Sciatic nerve (tissue), 2 donors: ENCODE measurements around the gene ETV6. TPM values are rescaled to one million over a fixed set of nuclear protein-coding genes. Genes with fewer than 3 reads are reported as not detected.
"Not testable (repeated sequence)": the region's sequence is repeated elsewhere in the genome, so short reads cannot be mapped to it uniquely, and the experiment has no call there.

Experiments
- ATAC-seq: fragments of 200-7000 bp; cut with Tn5 transposase; one replicate; pipeline ENCODE4 v1.9.1; 2020; ENCODE audit warnings: mild to moderate bottlenecking, moderate library complexity
- DNase-seq: peaks from one replicate; pipeline ENCODE4 v3.0.0-alpha.2; 2020; ENCODE audit warnings: low spot score
- intact Hi-C: fragments of 100-400 bp; cut with DNase I; formaldehyde crosslinking; loops from one replicate; pipeline ENCODE4 v1.14.2; 2022
- total RNA-seq: library from RNA; stranded (reverse); fragmentation: NEBNext Ultra II Directional; extraction: Animal tissue kit (Norgen Biotek cat#: 25700); gene quantifications from one replicate; pipeline ENCODE4 v1.2.1, GENCODE V29; 2021
- donor health status: DM: no; HTN: no; CAD: no.
- donor health status: DM: no; HTN: no; CAD: no.

The ETV6 gene
- total RNA-seq, 1 donor from 2014 or later, result 38.8 TPM

GRCh38 chr12:11662369-11662768 lies 12.9 kb downstream of the ETV6 start:
- intact Hi-C loops, result no loop called here
- DNase-seq, result no peak

GRCh38 chr12:11663130-11663529 lies 13.7 kb downstream of the ETV6 start:
- DNase-seq, result no peak
- no peak for ATAC-seq
- intact Hi-C loops, result no loop called here

More at GRCh38 chr12:11662369-11662768, 12.9 kb downstream of the ETV6 start:
- ATAC-seq, result no peak

GRCh38 chr12:11664101-11664500 lies 14.6 kb downstream of the ETV6 start:
- intact Hi-C loops, result no loop called here
- no peak for ATAC-seq

GRCh38 chr12:11666131-11667050 lies 16.9 kb downstream of the ETV6 start:
- intact Hi-C loops, result no loop called here
- DNase-seq (no peak), ATAC-seq (no peak)

More at GRCh38 chr12:11664101-11664500, 14.6 kb downstream of the ETV6 start:
- DNase-seq, result no peak

GRCh38 chr12:11667171-11667570 lies 17.7 kb downstream of the ETV6 start:
- DNase-seq, result no peak
- no peak for ATAC-seq
- intact Hi-C loops, result no loop called here

DNA sequence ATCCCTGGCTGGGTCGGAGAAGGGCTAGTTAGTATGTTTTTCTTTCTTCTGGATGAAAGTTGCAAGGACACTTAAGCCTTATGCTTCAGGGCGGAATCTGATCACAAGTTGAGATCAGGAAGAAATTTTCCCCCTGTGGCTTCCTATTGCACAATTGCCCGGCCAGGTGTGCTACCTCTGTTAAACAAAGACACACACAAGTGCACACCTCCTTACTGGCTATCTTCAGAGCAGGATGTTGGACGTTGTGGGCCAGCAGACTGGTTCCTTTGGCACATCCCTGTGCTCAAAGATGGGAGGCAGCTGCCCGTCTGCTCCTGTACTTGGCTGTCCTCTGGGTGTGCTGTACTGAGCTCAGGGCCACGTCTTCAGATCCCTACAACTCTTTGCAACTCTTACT lies 19.1 kb downstream of the ETV6 start:
- ATAC-seq (peak; percentile 34), DNase-seq (no peak)
- intact Hi-C loops, result no loop called here

DNA sequence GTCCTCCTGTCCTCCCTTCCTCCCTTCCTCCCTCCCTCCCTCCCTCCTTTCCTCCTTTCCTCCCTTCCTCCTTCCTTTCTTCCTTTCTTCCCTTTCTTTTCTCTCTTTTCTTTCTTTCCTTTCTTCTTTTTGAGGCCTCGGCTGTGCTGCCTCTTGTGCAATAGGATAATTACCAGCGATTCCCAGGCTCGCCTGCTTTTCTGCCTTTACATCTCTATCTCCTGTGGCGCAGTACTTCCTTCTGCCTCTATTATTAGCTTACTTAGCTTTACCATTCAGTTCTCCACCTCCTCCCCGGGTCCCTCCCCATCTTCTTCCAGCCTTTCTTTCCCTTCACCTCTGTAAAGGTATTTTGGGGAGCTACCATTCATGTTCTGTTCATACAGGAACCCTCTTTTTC lies 19.9 kb downstream of the ETV6 start:
- intact Hi-C loops, result no loop called here
- DNase-seq (no peak), ATAC-seq (no peak)

DNA sequence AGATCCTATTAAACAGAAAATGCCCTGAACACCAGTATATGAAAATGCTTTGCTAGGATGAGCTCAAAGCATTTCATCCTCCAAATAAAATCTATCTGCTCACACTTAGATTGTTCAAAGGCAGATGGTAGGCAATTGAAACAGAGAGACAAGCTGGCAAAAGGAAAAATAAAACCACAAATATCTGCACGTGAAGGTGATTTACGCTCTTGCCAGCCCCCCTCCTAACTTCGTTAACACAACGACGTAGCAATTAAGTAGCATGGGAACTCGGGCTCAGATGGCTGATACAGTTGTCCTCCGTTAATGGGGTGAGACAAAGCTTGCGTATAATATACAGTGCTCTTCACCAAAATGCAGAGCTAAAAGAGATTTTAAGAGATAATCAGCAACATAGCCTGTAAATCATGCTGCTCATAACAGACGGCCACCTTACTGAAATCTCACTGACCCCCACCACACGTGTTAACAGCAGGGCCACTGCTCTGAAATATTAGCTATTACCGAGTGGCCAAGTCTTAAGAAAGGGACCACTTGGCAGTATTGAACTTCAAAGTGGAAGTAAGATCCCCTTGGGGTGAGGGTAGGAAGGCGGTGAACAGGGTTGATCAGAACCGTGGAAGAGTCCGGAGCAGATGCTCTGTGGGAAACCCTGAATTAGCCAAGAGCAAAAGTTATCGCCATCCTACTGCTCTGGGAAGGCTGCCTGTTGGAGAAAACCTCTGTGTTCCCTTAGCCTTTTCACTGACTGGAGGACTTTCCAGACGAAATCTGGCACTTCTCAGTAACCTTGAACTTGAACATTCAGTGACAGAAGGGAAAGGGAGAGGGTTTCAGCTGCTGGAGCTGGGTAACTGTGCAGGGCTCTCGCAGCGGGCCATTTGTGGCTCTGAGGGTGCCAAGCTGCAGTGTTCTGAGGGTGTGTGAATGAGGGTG lies 23.1 kb downstream of the ETV6 start:
- intact Hi-C loops, result no loop called here
- no peak for DNase-seq
- ATAC-seq, result peak; percentile 40

GRCh38 chr12:11673666-11674461 lies 24.4 kb downstream of the ETV6 start:
- no peak for DNase-seq
- intact Hi-C loops, result no loop called here
- peak; percentile 24 for ATAC-seq

GRCh38 chr12:11674894-11675390 lies 25.5 kb downstream of the ETV6 start:
- DNase-seq (no peak), ATAC-seq (peak; percentile 15)
- intact Hi-C loops, result no loop called here

GRCh38 chr12:11676052-11676451 lies 26.6 kb downstream of the ETV6 start:
- ATAC-seq (no peak), DNase-seq (no peak)
- intact Hi-C loops, result no loop called here

DNA sequence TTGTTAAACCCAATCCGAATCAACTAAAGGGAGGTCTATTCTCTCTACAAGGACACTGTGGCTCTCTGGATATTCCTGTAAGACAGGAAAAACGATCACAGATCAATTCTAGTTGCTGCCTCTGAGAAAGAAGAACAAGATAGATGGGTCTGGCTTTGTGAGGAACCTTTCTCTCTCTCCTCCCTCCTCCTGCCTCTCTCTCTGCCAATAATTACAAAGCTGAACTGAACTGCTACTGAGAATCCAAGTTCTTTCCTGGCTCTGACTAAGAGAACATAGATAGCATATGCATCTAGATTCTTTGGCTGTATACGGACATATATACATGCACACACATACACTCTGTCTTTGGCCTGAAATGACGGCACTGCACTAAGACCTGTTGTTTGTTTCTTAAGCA lies 27.6 kb downstream of the ETV6 start:
- no peak for DNase-seq
- ATAC-seq, result no peak
- intact Hi-C loops, result no loop called here

DNA sequence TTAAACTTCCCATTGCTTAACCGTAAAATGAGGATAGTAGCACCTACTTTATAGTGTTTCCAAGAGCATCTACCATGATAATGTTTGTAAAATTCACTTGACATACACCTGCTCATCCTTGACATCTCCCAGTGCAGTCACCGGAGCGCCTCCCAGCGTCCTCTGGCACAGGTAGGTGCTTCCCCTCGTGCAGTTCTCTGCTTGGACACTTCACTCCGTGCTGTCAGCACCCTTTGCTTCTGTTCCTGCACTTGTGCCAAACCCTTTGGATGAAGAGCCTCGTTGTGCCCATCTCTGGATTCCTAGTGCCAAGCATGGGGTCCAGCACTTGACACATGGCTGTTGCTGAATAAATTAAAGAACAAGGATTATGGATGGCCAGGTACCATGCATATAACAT lies 28.3 kb downstream of the ETV6 start:
- DNase-seq (no peak), ATAC-seq (no peak)
- intact Hi-C loops, result no loop called here

DNA sequence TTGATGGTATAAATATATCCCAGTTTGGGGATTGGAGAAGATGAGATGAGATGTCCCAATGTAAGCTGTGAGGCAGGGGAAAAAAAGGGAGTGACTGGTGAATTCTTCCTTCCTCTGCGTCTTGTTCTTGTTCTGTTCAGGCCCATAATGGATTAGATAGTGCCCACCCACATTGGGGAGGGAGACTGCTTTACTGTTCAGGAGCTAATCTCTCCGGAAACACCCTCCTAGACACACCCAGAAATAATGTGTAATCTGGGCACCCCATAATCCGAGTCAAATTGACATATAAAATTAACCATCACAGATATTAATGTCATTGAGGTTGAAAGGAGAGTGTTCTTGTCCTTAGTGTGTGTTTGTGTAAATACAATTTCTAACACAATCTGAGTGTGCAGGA lies 29.3 kb downstream of the ETV6 start:
- intact Hi-C loops, result no loop called here
- ATAC-seq, result no peak
- no peak for DNase-seq

DNA sequence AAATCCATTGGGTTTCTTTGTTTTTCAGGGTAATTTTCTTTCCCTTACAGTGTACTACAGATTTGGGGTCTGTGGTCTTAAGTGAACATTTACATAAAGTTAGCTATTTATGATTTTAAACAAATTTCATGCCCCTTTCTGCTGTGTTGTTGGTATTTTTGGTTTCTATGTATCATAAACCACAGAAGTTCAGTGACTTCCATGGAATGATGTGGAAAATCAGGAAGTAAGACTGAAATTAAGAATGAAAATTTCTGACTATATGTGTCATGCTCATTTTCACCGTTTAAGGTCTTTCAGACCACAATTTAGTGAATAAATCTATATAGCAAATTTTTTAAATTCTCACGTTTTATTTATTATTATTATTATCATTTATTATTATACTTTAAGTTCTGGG lies 31.7 kb downstream of the ETV6 start:
- ATAC-seq (no peak), DNase-seq (no peak)
- intact Hi-C loops, result no loop called here

DNA sequence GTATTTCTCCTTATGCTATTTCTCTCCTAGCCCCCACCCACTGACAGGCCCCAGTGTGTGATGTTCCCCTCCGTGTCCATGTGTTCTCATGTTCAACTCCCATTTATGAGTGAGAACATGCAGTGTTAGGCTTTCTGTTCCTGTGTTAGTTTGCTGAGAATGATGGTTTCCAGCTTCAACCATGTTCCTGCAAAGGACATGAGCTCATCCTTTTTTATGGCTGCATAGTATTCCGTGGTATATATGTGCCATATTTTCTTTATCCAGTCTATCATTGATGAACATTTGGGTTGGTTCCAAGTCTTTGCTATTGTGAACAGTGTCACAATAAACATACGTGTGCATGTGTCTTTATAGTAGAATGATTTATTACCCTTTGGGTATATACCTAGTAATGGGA lies 32.2 kb downstream of the ETV6 start:
- ATAC-seq, intact Hi-C loops: not testable (repeated sequence)

DNA sequence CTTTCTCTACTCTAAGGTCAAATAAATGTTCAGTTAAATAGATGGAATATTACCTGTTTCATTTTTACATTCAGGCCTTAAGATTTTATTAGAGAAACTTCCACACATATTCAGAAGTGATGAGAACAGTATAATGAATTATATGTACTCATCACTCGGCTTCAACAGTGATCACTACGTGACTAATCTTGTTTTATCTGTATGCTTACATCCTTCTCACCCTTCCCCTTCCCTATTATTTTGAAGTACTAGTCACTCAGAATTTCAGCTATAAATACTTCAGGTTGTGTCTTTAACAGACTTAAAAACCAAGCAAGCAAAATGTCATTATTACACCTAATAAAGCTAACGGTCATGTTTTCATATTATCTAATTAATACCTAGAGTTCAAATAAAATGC lies 34.9 kb downstream of the ETV6 start:
- intact Hi-C loops, result no loop called here
- ATAC-seq, result no peak
- DNase-seq, result no peak

More for the DNA sequence above, 32.2 kb downstream of the ETV6 start:
- not testable (repeated sequence) for DNase-seq

DNA sequence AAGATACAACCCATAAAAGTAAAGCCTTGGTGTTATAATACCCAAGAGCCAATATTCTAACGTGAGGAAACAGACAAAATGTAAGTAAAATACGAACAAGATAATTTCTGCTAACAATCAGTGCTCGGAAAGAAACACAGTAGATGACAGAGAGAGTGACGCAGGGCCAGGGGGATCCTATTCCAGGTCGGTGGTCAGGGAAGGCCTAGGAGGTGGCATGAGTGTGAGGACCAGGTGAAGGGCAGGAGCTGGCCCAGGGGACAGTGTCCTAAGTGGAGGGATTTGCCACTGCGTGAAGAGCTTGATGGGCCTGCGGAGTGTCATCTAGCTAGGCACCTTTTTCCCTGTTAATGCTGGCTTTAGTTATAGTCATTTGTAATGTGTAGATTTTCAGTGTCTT lies 35.3 kb downstream of the ETV6 start:
- intact Hi-C loops, result no loop called here
- DNase-seq (no peak), ATAC-seq (no peak)

GRCh38 chr12:11685316-11685715 lies 35.8 kb downstream of the ETV6 start:
- ATAC-seq (peak; percentile 39), DNase-seq (no peak)
- intact Hi-C loops, result no loop called here
